Hematopoietic multipotent progenitor cell treated with erythropoietin and hydrocortisone succinate and interleukin-3 and kit ligand, for 17 days (in vitro differentiated cells): ENCODE results near the gene PALLD.

Experiments
- DNase-seq: peaks from one replicate; pipeline ENCODE4 v3.0.0-alpha.2; 2015; ENCODE audit warnings: low spot score

PALLD gene

GRCh38 chr4:168560184-168561180, 63.6 kb downstream of the PALLD start:
- no peak for DNase-seq

- DNase-seq = no peak
Measured at GRCh38 chr4:168562041-168562571, 65.3 kb downstream of the PALLD start.

GRCh38 chr4:168564023-168564422, 67.2 kb downstream of the PALLD start:
- no peak for DNase-seq

- DNase-seq = no peak
Measured at GRCh38 chr4:168565130-168565529, 68.3 kb downstream of the PALLD start.

- no peak for DNase-seq
Measured at GRCh38 chr4:168566726-168567125, 69.9 kb downstream of the PALLD start.

- DNase-seq = no peak
Measured at GRCh38 chr4:168569066-168569930, 72.4 kb downstream of the PALLD start.

- no peak for DNase-seq
Measured at GRCh38 chr4:168569931-168570276, 73.1 kb downstream of the PALLD start.

- no peak for DNase-seq
Measured at GRCh38 chr4:168570466-168570865, 73.6 kb downstream of the PALLD start.

- DNase-seq = no peak
Measured at GRCh38 chr4:168572002-168572401, 75.2 kb downstream of the PALLD start.

GRCh38 chr4:168573870-168574269, 77.0 kb downstream of the PALLD start:
- DNase-seq = no peak

GRCh38 chr4:168574581-168575295, 77.9 kb downstream of the PALLD start:
- DNase-seq = no peak

- DNase-seq = no peak
Measured at GRCh38 chr4:168575473-168575872, 78.6 kb downstream of the PALLD start.

GRCh38 chr4:168577624-168578023, 80.8 kb downstream of the PALLD start:
- DNase-seq = no peak

GRCh38 chr4:168580228-168580627, 83.4 kb downstream of the PALLD start:
- no peak for DNase-seq

GRCh38 chr4:168584321-168584771, 87.5 kb downstream of the PALLD start:
- DNase-seq = no peak

- DNase-seq = no peak
Measured at GRCh38 chr4:168585168-168586091, 88.6 kb downstream of the PALLD start.

GRCh38 chr4:168586926-168587325, 90.1 kb downstream of the PALLD start:
- DNase-seq = no peak

- no peak for DNase-seq
Measured at GRCh38 chr4:168587411-168588125, 90.7 kb downstream of the PALLD start.

- DNase-seq = no peak
Measured at GRCh38 chr4:168588916-168589531, 92.2 kb downstream of the PALLD start.

- DNase-seq = no peak
Measured at GRCh38 chr4:168592676-168593075, 95.8 kb downstream of the PALLD start.
